ENCODE results near the gene GCH1.

DNA sequence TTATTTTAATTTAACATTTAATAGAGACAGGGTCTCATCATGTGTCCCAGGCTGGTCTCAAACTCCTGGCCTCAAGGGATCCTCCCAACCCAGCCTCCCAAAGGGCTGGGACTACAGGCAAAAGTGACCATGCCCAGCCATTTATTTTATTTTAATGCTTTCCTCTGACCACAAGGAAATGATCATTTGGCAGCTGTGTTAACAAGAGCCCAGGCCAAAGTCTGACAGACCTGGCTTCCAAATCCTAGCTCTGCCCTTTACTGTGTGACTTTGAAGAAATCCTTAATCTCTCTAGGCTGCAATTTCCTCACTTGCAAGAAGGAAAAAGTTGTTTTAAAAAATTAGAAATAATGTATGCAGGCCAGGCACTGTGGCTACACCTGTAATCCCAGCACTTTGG lies 16.7 kb upstream of the GCH1 start:
- TF ChIP-seq CTCF (IDR thresholded peaks at IDR 0.05) (no peak), POLR2A (IDR thresholded peaks at IDR 0.05) (no peak)
